GM12878 (cell line): ENCODE measurements around the gene ETNK2.

ENCODE experiments used
- ATF3 ChIP-seq: IDR thresholded peaks from 2 replicates; pipeline ENCODE4 v1.6.1; 2011; ENCODE audit warnings: low read depth, mild to moderate bottlenecking, low read length, moderate library complexity, borderline replicate concordance; ENCODE audit errors: extremely low read depth
- CTCF ChIP-seq, 3 experiments: IDR thresholded peaks in 2 of 3; conservative IDR thresholded peaks in 1 of 3; 2 replicates each; pipeline ENCODE4 v1.5.1; 2011; ENCODE audit warnings: low read depth in 3 of 3, low read length in 3 of 3, mild to moderate bottlenecking in 3 of 3, control low read depth in 2 of 3, moderate library complexity in 2 of 3, inconsistent platforms in 1 of 3, mixed read lengths in 1 of 3; ENCODE audit not compliant: control insufficient read depth in 2 of 3, insufficient read depth in 1 of 3; ENCODE audit errors: extremely low read depth in 1 of 3
- EZH2 ChIP-seq: IDR thresholded peaks from 2 replicates; pipeline ENCODE4 v1.6.1; 2012; ENCODE audit warnings: low read depth, mild to moderate bottlenecking, control low read depth, inconsistent platforms, low read length, borderline replicate concordance; ENCODE audit not compliant: control insufficient read depth
- FOXK2 ChIP-seq: fragments of 450-650 bp; IDR thresholded peaks from 2 replicates; pipeline ENCODE4 v1.6.1; 2017; ENCODE audit warnings: mild to moderate bottlenecking, moderate library complexity
- POLR2A ChIP-seq: IDR thresholded peaks from 2 replicates; pipeline ENCODE4 v1.6.1; 2011; ENCODE audit warnings: low read depth, mild to moderate bottlenecking, low read length
- SPI1 ChIP-seq: IDR thresholded peaks from 2 replicates; pipeline ENCODE4 v1.6.1; 2011; ENCODE audit warnings: low read depth, mild to moderate bottlenecking, low read length, moderate library complexity, borderline replicate concordance; ENCODE audit not compliant: insufficient read depth
- ZNF384 ChIP-seq: IDR thresholded peaks from 2 replicates; pipeline ENCODE4 v1.6.1; 2012; ENCODE audit warnings: low read depth, mild to moderate bottlenecking, low read length, improper control_type of control experiment, borderline replicate concordance

GRCh38 chr1:204147406-204148383 is 4.1 kb downstream of the ETNK2 start:
- TF ChIP-seq FOXK2 (no peak), ZNF384 (no peak), POLR2A (no peak), SPI1 (no peak), EZH2 (no peak), CTCF (IDR thresholded peaks at IDR 0.05 in 2 of 3, conservative IDR thresholded peaks at IDR 0.05 in 1 of 3; ENCODE audit: control insufficient read depth in 2 of 3, extremely low read depth in 1 of 3, insufficient read depth in 1 of 3, low read depth in 3 of 3, low read length in 3 of 3) (no peak), ATF3 (no peak)
